Stomach (tissue), 9 donors: ENCODE data around the gene PCNT. TPM values are rescaled to one million over a fixed set of nuclear protein-coding genes. Genes with fewer than 3 reads are reported as not detected.

Experiments used
- DNase-seq, 2 donors: peaks; one replicate each; pipeline versions ENCODE4 v3.0.0 to v3.0.0-alpha.2; 2013 to 2019
- H3K27ac ChIP-seq, 5 donors: fragments of 200-600 bp in 4 of 5; sonication (generic) in 4 of 5; one replicate each; pipeline ENCODE4 v1.5.1; 2013 to 2019; ENCODE audit warnings: mild to moderate bottlenecking in 1 of 5, moderate library complexity in 1 of 5
- H3K27me3 ChIP-seq, 3 donors: fragments of 200-600 bp; sonication (generic); one replicate each; pipeline ENCODE4 v1.5.1; 2017 to 2019; ENCODE audit warnings: mixed run types in 1 of 3
- H3K36me3 ChIP-seq, 4 donors: fragments of 200-600 bp; sonication (generic); 1 replicate in 3 of 4; 2 replicates in 1 of 4; pipeline ENCODE4 v1.5.1; 2016 to 2019
- H3K4me1 ChIP-seq, 4 donors: fragments of 200-600 bp; sonication (generic); one replicate each; pipeline ENCODE4 v1.5.1; 2016 to 2019
- H3K4me3 ChIP-seq, 4 donors: fragments of 200-600 bp; sonication (generic) in 3 of 4; one replicate each; pipeline ENCODE4 v1.5.1; 2016 to 2019; ENCODE audit warnings: mild to moderate bottlenecking in 1 of 4
- H3K9me3 ChIP-seq, 4 donors: fragments of 200-600 bp; sonication (generic); one replicate each; pipeline ENCODE4 v1.5.1; 2016 to 2019
- CTCF ChIP-seq, 7 experiments: fragments of 450-650 bp in 4 of 7; fragments of 200-600 bp in 3 of 7; sonication (generic) in 3 of 7; IDR thresholded peaks; one replicate each; pipeline ENCODE4 v1.5.1; 2016 to 2019; ENCODE audit warnings: antibody characterized with exemption in 7 of 7, control low read depth in 2 of 7, mild to moderate bottlenecking in 1 of 7
- EP300 ChIP-seq: sonication (generic); formaldehyde crosslinking; IDR thresholded peaks from one replicate; pipeline ENCODE4 v1.6.1; 2017; ENCODE audit warnings: antibody characterized with exemption
- POLR2A ChIP-seq, 4 donors: fragments of 450-650 bp; IDR thresholded peaks; one replicate each; pipeline ENCODE4 v1.6.1; 2016; ENCODE audit warnings: antibody characterized with exemption in 4 of 4, control low read depth in 2 of 4, mild to moderate bottlenecking in 1 of 4, moderate library complexity in 1 of 4
- POLR2AphosphoS5 ChIP-seq, 3 donors: sonication (generic); formaldehyde crosslinking; IDR thresholded peaks; one replicate each; pipeline ENCODE4 v1.6.1; 2016; ENCODE audit warnings: antibody characterized with exemption in 3 of 3
- WGBS, 5 donors: extraction: QIAGEN DNeasy Blood & Tissue Kit in 3 of 5; methylation state at CpG; one replicate each; pipeline versions ENCODE4 v1.1.5 to v1.1.7; 2013 to 2018; 5-methylcytosine and 5-hydroxymethylcytosine counted together
- intact Hi-C: fragments of 100-400 bp; cut with DNase I; formaldehyde crosslinking; loops from one replicate; pipeline ENCODE4 v1.15.1; 2023; ENCODE audit warnings: low total_unique reads
- polyA plus RNA-seq, 3 donors: library from polyadenylated mRNA; stranded (reverse); fragments of 200-250 nt; gene quantifications; one replicate each; pipeline ENCODE4 v1.2.3, GENCODE V29; 2013
- total RNA-seq, 5 donors: library from RNA; depleted of rRNA; stranded (reverse); fragments of >200 nt; gene quantifications; one replicate each; pipeline versions ENCODE4 v1.1.0 to v1.2.3, GENCODE V29; 2014 to 2016
- donor health status: healthy with polysubstance abuse.
- donor health status: Bipolar disorder and iron deficiency.
- donor health status: healthy.

The PCNT gene
- total and polyA plus RNA-seq, 8 donors: 4.7 to 133 (median 38.4) TPM

- WGBS, 5 donors: 88 to 97% (median 96%) methylated on average over 10 of the region's 10 CpGs
- TF ChIP-seq POLR2AphosphoS5 (IDR thresholded peaks at IDR 0.05) (no peak), POLR2A (IDR thresholded peaks at IDR 0.05) (no peak), CTCF (IDR thresholded peaks at IDR 0.05) (no peak), EP300 (no peak)
Observed at GRCh38 chr21:46489800-46490199, 165.8 kb downstream of the PCNT start.

GRCh38 chr21:46491553-46491952 lies 167.6 kb downstream of the PCNT start:
- peaks cover 4 to 68% (median 65%) of the 10 kb centered on the region in 4 donors for H3K36me3 ChIP-seq
- intact Hi-C loops: no loop called here
- no peak overlapping the region for H3K4me3 ChIP-seq
- TF ChIP-seq EP300 (no peak), POLR2A (IDR thresholded peaks at IDR 0.05) (no peak), POLR2AphosphoS5 (IDR thresholded peaks at IDR 0.05) (no peak), CTCF (IDR thresholded peaks at IDR 0.05) (no peak)
- no peaks in the 10 kb centered on the region for H3K9me3 ChIP-seq
- no peaks in the 10 kb centered on the region for H3K27me3 ChIP-seq
- peaks cover 0 to 5% (median 0%) of the 10 kb centered on the region in 4 donors for H3K4me1 ChIP-seq
- WGBS, 5 donors: 96 to 99% (median 98%) methylated on average over 3 of the region's 3 CpGs
- DNase-seq: no peak
- no peak overlapping the region for H3K27ac ChIP-seq

More at GRCh38 chr21:46489800-46490199, 165.8 kb downstream of the PCNT start:
- Histone ChIP-seq H3K4me3 (no peak overlapping the region), H3K36me3 (peaks cover 4 to 74% (median 64%) of the 10 kb centered on the region in 4 donors), H3K4me1 (peaks cover 0 to 6% (median 0%) of the 10 kb centered on the region in 4 donors), H3K9me3 (no peaks in the 10 kb centered on the region), H3K27me3 (no peaks in the 10 kb centered on the region), H3K27ac (no peak overlapping the region)
- no peak for DNase-seq
- intact Hi-C loops: no loop called here

GRCh38 chr21:46492851-46493250 lies 168.9 kb downstream of the PCNT start:
- WGBS, 5 donors: 80 to 93% (median 87%) methylated on average over 5 of the region's 5 CpGs
- Histone ChIP-seq H3K27ac (no peak overlapping the region), H3K4me1 (no peaks in the 10 kb centered on the region)

GRCh38 chr21:46493828-46494227 lies 169.9 kb downstream of the PCNT start:
- DNase-seq: no peak
- H3K27ac ChIP-seq: no peak overlapping the region
- 94 to 97% (median 95%) methylated on average over 6 of the region's 6 CpGs for WGBS, 5 donors
- peaks cover 0 to 4% (median 2%) of the 10 kb centered on the region in 4 donors for H3K4me1 ChIP-seq
- no peaks in the 10 kb centered on the region for H3K27me3 ChIP-seq
- H3K36me3 ChIP-seq: peaks cover 18 to 87% (median 73%) of the 10 kb centered on the region in 4 donors
- H3K4me3 ChIP-seq: no peak overlapping the region
- H3K9me3 ChIP-seq: no peaks in the 10 kb centered on the region
- intact Hi-C loops: no loop called here
- TF ChIP-seq POLR2AphosphoS5 (IDR thresholded peaks at IDR 0.05): no peak
- TF ChIP-seq POLR2A (IDR thresholded peaks at IDR 0.05): no peak
- no peak for TF ChIP-seq EP300
- TF ChIP-seq CTCF (IDR thresholded peaks at IDR 0.05): no peak

More at GRCh38 chr21:46492851-46493250, 168.9 kb downstream of the PCNT start:
- no peaks in the 10 kb centered on the region for H3K27me3 ChIP-seq
- intact Hi-C loops: no loop called here
- peaks cover 9 to 77% (median 70%) of the 10 kb centered on the region in 4 donors for H3K36me3 ChIP-seq
- TF ChIP-seq CTCF (IDR thresholded peaks at IDR 0.05) (no peak), POLR2A (IDR thresholded peaks at IDR 0.05) (no peak), EP300 (no peak), POLR2AphosphoS5 (IDR thresholded peaks at IDR 0.05) (no peak)
- no peaks in the 10 kb centered on the region for H3K9me3 ChIP-seq
- H3K4me3 ChIP-seq: no peak overlapping the region
- no peak for DNase-seq

Other genes with a start within 250 kb of the PCNT start
- 1,000 to 10,000 TPM in 1 of 5 donors, 100 to 1,000 TPM in 4; 351 to 3,737 (median 491) TPM for gene COL6A2, start 226.0 kb upstream of the PCNT start, total RNA-seq
- 100 to 1,000 TPM in 2 of 3 donors, 10 to 100 TPM in 1; 79.3 to 246 (median 113) TPM for gene COL6A2, start 226.0 kb upstream of the PCNT start, polyA plus RNA-seq
- gene FTCD, start 168.6 kb upstream of the PCNT start, total RNA-seq: 1 to 10 TPM in 2 of 5 donors, not detected in 3; 1.3 to 6.7 TPM
- 1 to 10 TPM in 1 of 3 donors, under 1 TPM in 2; 0.25 to 2.4 (median 0.53) TPM for gene FTCD, start 168.6 kb upstream of the PCNT start, polyA plus RNA-seq
- 10 to 100 TPM in 2 of 5 donors, 1 to 10 TPM in 1, under 1 TPM in 1, not detected in 1; 0.72 to 26.4 (median 8.0) TPM for gene SPATC1L, start 139.7 kb upstream of the PCNT start, total RNA-seq
- gene SPATC1L, start 139.7 kb upstream of the PCNT start, polyA plus RNA-seq: 10 to 100 TPM in 2 of 3 donors, 1 to 10 TPM in 1; 7.0 to 14.2 (median 13.7) TPM
- 100 to 1,000 TPM in 1 of 5 donors, 10 to 100 TPM in 4; 26.4 to 246 (median 46.7) TPM for gene LSS, start 95.4 kb upstream of the PCNT start, total RNA-seq
- 10 to 100 TPM; 15.3 to 22.2 (median 21.7) TPM for gene LSS, start 95.4 kb upstream of the PCNT start, polyA plus RNA-seq
- 100 to 1,000 TPM in 2 of 5 donors, 10 to 100 TPM in 3; 55.8 to 555 (median 97.1) TPM for gene MCM3AP, start 38.5 kb upstream of the PCNT start, total RNA-seq
- gene MCM3AP, start 38.5 kb upstream of the PCNT start, polyA plus RNA-seq: 10 to 100 TPM; 18.9 to 35.8 (median 24.6) TPM
- gene YBEY, start 37.8 kb upstream of the PCNT start, total RNA-seq: 10 to 100 TPM in 2 of 5 donors, 1 to 10 TPM in 3; 1.0 to 22.0 (median 5.3) TPM
- 10 to 100 TPM; 14.2 to 19.6 (median 16.4) TPM for gene YBEY, start 37.8 kb upstream of the PCNT start, polyA plus RNA-seq
- 10 to 100 TPM in 1 of 5 donors, 1 to 10 TPM in 3, under 1 TPM in 1; 0.89 to 15.1 (median 7.8) TPM for gene C21orf58, start 286 bp upstream of the PCNT start, total RNA-seq
- gene C21orf58, start 286 bp upstream of the PCNT start, polyA plus RNA-seq: 1 to 10 TPM; 1.7 to 2.8 (median 2.5) TPM
- 100 to 1,000 TPM in 2 of 5 donors, 10 to 100 TPM in 3; 49.0 to 122 (median 61.8) TPM for gene DIP2A, start 134.7 kb downstream of the PCNT start, total RNA-seq
- 10 to 100 TPM in 2 of 3 donors, 1 to 10 TPM in 1; 7.3 to 17.3 (median 10.8) TPM for gene DIP2A, start 134.7 kb downstream of the PCNT start, polyA plus RNA-seq